CD4-positive, alpha-beta T cell treated with Interleukin-1 beta for 1 hour (primary cell): Measurements from ENCODE around the gene RECQL.
"Not testable (repeated sequence)": the region's sequence is repeated elsewhere in the genome, so short reads cannot be mapped to it uniquely, and the experiment has no call there.

ENCODE experiments used
- DNase-seq, 2 donors: peaks; one replicate each; pipeline ENCODE4 v3.0.0-alpha.2; 2020 to 2022

Gene RECQL

DNA sequence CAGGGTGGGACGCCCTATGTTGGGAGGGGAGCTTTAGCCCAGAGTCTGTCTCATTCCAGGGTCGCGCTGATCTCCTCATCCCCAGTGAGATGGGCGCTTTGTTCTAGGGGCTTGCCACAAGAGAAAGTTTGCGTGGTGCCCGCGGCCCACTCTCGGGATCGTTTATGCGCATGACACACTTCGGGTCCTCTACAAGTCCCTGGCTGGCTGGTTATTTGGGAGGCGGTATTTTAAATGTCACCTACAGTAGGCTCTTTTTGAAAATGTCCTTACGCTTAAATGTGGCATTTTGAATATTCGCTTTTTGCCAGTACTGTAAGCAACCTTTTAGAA lies 695 bp upstream of the RECQL start:
- DNase-seq: peak; percentile 25 to 40

GRCh38 chr12:21500786-21501257 lies 613 bp downstream of the RECQL start:
- DNase-seq: no peak

DNA sequence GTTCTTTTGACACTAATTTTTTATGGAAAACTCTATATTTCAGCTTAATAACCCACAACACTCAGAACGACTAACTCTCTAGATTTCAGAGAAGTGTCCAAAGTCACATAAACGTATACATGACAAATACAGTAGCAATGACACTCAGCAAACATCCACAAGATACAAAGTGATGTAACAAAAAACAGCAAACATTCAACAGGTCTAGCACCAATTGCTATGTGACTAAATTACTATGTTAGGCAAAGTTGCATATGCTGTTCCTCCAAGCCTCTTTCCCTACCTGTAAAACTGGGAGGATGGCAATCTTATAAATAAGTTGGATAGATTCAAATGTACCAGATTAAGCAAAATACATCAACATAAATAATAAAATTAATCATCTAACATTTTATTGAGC lies 1.7 kb downstream of the RECQL start:
- DNase-seq: no peak

GRCh38 chr12:21485998-21486397 lies 15.4 kb downstream of the RECQL start:
- no peak for DNase-seq

DNA sequence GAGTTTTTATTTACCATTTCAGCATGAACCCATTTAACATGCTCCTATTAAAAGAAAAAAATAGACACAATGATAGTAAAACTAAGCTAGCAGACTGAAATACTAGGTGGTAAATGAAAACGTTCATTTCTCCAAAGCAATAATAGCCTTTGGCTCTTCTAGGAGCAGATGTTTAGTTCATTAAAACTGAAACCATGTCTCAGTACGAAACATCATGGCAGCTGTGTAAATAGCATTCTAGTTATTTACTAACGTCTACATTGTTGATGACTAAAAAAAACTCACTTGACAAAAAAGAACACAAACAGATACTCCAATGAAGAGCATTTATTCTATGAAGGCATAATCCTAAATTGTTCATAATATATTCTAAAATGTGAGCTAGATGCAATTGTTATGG lies 17.9 kb downstream of the RECQL start:
- no peak for DNase-seq

- no peak for DNase-seq
These were observed 22.5 kb downstream of the RECQL start for GRCh38 chr12:21478756-21479455.

DNA sequence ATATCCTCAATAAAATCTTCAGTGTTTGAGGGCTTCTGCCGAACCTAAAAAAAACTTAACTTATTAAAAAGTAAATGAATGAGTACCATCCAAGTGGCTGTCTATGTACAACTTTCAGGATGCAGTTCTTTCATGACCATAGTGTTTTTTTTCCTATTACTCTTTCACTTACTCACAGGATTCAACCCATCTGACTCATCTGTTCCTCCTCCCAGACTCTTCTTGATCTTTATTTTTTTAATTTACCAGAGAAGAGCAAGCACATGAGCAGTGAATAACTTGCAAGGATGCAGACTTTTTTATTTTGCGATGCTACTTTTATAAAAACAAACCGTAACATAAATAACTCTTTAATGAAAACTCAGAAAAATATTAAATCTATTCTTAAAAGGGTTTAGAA lies 24.5 kb downstream of the RECQL start:
- no peak for DNase-seq

DNA sequence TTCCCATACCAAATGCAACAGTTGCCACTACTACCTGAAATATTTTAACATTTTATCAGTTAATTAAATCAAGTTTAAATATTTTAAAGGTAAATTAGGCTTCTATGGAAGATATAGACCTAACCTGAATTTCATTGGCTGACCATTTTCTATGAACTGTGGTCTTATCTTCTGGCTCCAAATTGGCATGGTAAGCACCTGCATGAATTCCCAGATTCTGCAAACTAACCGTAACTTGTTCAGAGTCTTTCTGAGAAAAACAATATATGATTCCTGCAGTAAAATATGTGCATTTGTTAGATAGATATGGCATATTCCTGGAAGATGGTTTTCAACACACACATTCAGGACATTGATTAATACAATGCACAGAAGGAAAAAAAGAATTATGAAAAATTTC lies 25.9 kb downstream of the RECQL start:
- DNase-seq: no peak

DNA sequence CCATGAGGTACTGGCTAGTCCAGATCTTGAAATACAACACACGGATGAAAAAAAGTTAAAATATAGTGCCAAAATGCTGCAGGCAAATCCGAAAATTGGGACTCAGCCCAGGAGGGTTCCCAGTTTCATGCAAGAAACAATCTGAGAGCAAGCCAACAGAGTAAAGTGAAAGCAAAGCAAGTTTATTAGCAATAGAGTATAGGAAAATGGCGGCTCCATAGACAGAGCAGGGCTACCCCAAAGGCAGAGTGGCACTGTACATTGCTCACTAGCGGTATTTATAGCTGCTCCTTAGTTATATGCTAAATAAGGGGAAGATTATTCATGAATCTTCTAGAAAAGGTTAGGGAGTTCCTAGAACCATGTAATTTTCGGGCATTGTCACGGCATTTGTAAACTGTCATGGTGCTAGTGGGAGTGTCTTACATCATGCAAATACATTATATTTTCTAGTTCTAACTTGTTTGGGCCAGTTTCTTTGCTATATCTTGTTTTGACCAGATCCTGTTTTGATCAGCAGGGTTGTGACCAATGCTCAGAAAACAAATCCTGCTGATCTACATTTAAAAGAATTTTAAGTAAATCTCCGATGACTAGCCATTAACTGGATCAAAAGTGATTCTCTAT lies 29.1 kb downstream of the RECQL start:
- no peak for DNase-seq

- DNase-seq: no peak
These were observed 30.1 kb downstream of the RECQL start for GRCh38 chr12:21471294-21471693.

DNA sequence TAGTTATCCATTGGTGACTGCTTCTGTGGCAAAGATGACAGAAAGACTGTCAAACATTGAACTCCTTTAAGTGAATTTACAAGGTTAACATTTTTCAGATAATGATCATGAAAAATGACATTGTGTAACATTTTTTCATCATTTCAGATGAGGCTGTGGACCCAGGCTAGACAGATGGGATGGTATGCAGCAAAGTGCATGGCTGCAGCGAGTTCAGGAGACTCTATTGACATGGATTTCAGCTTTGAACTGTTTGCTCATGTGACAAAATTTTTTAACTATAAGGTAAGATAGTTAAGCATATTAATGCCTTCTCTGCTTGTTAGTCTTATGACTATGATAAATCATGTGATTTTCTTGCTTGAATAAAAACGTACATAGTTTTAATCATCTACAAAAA lies 34.1 kb downstream of the RECQL start:
- not testable (repeated sequence) for DNase-seq

DNA sequence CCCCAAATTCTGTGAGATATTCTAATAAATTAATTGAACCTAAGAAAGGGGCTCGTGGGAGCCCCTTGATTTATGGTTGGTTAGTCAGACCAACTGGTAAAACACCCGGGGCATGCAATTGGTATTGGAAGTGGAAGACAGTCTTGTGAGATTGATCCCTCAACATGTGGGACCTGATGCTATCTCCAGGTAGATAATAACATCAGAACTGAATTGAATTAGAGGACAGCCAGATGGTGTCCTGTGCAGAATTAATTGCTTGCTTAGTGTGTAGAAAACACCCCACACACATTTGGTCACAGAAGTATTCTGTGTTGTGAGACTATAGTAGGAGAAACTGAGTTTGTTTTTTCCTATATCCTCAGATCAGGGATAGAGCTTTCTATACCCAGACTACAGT lies 42.0 kb downstream of the RECQL start:
- DNase-seq: no peak

DNA sequence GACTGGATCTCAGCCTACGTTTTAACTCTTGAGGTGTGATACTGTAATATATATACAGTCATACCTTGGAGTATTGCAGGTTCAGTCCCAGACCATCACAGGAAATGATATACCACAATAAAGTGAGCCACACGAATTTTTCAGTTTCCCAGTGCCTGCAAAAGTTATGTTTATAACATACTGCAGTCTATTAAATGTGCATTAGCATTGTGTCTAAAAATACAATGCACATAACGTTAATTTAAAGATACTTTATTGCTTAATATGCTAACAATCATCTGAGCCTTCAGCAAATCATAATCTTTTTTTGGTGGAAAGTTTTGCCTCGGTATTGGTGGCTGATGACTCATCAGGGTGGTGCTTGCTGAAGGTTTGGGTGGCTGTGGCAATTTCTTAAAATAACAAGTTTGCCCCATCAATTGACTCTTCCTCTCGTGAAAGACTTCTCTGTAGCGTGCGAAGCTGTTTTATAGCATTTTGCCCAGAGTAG lies 45.1 kb downstream of the RECQL start:
- DNase-seq: peak; percentile 10 to 65

- DNase-seq: peak in 1 of 2 donors; percentile 49
These were observed 48.1 kb downstream of the RECQL start for GRCh38 chr12:21453312-21453852.

GRCh38 chr12:21451529-21451928 lies 49.9 kb downstream of the RECQL start:
- no peak for DNase-seq

GRCh38 chr12:21444193-21445146 lies 57.0 kb downstream of the RECQL start:
- no peak for DNase-seq

DNA sequence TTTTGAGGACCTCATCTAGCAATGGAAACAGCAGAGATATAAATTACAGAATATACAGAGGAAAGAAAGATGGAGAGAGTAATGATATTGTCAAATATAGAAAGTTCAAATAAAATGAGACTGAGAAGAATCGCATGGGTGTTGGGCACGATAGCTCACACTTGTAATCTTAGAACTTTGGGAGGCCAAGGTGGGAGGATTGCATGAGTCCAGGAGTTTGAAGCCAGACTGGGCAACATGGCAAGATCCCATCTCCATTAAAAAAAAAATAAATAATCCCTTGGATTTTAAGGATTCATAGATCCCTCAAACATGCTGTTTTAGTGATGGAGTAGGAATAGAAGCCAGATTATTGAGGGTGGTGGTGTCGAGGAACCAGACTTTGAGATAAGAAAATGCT lies 62.1 kb downstream of the RECQL start:
- DNase-seq: no peak

DNA sequence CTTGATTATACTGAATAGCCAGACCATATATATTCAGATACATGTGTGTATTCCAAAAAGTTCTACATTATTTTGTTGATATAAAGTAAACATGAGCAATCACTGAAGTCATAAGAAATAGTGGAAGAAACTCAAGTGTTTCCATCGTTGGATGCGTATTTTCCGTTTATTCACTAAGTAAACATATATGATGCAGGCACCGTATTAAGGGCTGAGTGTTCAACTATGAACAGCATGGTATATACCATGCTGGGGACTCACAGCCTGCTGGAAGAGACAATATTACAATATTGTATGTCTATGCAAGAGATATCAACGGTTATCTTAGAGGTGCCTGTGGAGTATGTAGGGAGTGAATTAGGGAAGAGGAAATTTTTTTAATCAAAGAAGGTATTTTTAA lies 62.8 kb downstream of the RECQL start:
- peak in 1 of 2 donors; percentile 15 for DNase-seq

GRCh38 chr12:21434699-21435098 lies 66.7 kb downstream of the RECQL start:
- no peak for DNase-seq

DNA sequence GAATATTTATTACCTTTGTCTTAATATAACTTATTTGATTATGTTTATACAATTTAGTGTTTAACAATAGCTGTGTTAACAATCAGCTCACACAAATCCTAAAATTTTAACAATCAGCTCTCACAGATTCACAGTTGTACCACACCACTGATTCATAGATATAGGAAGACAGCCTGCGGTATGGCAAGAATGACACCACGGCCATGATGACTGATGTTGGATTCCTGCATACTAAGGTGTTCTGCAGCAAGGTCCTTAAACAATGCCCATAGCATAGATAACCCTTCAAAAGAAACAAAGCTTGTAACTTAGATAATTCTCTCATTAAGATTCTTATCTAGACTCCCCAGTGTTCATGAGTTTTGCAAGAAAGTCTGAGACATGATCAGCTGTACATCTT lies 67.9 kb downstream of the RECQL start:
- DNase-seq: no peak

- DNase-seq: no peak
These were observed 71.4 kb downstream of the RECQL start for GRCh38 chr12:21429994-21430393.

GRCh38 chr12:21428241-21428640 lies 73.2 kb downstream of the RECQL start:
- DNase-seq: no peak

DNA sequence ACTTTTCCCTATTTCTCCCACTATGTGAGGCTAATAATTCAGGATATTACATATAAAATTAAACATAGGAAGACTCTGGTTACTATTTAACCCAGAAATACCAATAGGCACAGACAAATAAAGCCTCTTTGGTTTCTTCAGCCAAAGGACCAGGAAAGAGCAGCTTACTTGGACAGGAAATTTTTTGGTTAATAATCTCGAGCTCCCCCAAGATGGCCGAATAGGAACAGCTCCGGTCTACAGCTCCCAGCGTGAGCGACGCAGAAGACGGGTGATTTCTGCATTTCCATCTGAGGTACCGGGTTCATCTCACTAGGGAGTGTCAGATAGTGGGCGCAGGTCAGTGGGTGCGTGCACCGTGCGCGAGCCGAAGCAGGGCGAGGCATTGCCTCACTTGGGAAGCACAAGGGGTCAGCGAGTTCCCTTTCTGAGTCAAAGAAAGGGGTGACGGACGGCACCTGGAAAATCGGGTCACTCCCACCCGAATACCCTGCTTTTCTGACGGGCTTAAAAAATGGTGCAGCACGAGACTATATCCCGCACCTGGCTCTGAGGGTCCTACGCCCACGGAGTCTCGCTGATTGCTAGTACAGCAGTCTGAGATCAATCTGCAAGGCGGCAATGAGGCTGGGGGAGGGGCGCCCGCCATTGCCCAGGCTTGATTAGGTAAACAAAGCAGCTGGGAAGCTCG lies 82.3 kb downstream of the RECQL start:
- not testable (repeated sequence) for DNase-seq
